ENCODE data around the gene COMMD7.
"Not testable (repeated sequence)": the region's sequence is repeated elsewhere in the genome, so short reads cannot be mapped to it uniquely, and the experiment has no call there.

The COMMD7 gene

DNA sequence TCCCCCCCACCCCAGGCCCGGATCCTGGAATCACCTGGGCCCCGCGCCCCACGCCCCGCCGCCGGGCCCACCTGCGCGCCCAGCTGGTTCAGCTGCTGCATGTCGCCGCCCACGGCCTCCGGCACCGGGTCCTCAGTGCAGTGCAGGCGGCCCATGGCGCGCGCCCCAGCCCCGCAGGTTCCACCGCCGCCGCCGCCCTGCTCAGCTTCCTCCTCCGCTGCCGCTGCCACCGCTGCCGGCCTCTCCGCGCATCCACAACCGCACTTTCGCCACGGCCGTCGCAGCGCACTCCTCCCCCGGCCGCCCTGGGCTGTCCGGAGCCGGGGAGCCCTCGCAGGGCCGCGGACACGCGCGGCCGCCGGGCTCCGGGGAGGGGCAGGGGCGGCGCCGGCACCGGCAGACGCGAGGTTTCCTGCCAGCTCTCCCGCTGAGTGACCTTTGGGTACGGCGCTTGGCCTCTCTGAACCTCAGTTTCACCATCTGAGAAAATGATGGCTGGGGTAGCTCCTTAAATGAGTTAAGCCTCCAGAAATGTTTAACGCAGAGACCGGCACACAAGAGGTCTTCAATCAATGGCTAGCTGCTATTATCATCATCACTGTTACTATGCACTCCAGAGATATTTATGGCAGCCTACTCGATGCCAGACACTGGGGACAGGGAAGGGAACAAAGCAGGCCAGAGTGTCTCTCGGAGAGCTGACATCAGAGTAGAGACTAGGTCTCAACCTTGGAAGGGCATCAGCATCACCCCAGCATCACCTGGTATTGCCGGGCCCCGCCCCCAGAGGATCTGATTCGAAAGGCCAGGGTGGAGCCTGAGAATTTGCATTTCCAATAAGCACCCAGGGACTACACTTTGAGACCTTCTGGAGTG lies at the start of gene COMMD7:
Gene COMMD7, minus strand, starts transcription at position 231 of the 876 bp plus-strand sequence. Its CDS starts 76 bp downstream, at position 155.
- DNase-seq: peak; percentile 30

DNA sequence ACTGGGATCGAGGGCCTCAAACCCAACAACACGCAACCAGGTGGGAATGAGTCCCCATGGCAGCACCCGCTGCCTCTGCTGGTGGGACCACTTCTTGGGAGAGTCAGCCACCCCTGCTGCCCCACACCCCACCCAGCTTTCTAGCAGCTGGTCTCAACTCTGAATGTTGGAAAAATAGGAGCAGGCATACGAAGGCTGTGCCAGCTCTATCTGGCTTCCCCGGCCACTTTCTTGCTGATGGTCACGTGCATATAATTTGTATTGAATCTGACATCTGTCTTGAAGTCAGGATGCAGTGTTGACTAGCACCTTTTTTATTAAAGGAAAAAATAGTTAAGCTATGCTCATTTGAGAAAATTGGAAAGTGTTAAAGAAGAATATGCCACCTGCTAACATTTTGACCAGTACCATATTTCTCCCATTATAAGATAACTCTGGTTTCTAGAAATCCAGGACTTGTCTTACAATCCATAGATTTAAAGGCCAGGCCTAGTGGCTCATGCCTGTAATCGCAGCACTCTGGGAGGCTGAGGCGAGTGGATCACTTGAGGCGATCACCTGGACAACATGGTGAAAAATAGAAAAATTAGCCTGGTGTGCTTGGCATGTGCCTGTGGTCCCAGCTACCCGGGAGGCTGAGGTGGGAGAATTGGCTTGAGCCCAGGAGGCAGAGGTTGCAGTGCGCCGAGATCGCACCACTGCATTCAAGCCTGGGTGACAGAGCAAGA lies 49.6 kb upstream of the COMMD7 start:
- no peak for DNase-seq

DNA sequence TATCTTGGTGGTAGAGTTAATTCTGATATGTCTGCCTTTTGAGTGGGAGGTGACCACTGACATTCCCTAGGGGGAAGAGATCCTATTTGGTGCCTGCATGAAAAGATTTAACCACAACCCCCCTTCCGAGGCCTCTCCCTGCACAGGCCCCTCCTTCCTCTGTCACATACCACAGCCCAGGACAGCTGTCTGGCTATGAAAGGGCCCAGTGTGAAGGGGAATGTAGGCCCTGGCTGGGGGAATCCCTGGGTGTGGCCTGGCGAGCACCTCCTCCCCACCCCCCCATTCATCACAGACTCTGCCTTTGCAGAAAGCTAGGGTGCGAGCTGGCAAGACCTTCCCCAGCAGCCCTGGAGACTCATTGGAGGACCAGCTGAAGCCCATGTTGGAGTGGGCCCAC lies 49.0 kb upstream of the COMMD7 start:
- DNase-seq: no peak

DNA sequence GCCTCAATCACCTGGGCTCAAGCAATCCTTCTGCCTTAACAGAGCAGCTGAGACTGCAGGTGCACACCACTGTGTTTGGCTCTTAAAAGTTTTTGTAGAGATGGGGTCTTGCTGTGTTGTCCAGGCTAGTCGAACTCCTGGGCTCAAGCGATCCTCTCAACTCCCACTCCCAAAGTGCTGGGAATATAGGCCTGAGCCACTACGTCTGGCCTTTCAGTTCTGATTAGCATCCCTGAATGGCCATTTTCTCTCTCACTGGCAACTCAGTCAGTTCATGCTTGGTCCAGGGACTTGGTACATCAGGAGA lies 47.4 kb upstream of the COMMD7 start:
- no peak for DNase-seq

DNA sequence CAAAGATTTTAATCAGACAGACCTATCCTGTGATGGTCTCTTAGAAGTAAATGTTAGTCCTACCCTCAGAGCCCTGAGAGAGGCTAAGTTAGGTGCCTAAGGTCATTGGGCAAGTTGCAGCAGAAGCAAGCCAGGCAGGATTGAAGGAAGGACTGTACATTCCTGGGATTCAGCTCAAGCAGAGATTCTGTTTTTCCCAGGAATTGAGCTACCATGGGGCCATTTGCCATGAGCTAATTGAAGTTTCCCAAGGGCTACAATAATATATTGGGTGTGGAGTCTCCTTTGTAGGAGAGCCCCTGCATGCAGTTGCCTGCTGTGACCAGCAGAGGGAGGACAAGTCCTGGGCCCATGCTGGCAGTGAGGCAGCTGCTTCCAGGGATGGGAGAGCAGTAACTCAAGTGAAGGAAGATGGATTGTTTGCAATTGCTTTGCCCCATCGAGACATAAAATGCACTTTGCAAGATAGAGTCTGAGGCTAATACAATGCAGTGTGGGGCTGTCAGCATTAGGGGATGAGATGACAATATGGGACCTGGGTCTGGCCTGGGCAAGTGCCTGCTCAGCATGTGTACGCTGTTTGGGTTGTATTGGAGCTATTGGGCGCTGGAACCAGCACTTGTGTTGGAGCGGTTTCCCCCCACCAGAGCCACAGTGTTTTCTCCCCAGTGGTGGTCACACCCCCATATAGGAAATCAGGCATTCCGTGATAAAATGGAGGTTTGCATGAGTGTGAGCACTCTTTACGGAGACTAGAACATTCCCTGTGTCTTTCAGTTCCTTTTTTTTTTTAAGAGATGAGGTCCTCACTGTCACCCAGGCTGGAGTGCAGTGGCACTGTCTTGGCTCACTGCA lies 46.9 kb upstream of the COMMD7 start:
- peak; percentile 15 for DNase-seq

DNA sequence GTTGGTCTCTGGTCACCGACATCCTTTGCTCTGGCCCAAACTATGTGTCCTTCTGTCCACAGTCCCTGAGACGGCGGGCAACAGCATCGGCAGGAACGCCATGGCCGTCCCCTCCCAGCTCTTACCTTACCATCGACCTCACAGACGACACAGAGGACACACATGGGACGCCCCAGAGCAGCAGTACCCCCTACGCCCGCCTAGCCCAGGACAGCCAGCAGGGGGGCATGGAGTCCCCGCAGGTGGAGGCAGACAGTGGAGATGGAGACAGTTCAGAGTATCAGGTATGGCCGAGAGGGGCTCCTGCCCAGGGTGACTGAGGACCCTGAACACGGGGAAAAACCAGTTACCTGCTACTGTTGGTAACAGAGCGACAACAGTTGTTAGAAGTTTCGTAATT lies 43.9 kb upstream of the COMMD7 start:
- DNase-seq: no peak

DNA sequence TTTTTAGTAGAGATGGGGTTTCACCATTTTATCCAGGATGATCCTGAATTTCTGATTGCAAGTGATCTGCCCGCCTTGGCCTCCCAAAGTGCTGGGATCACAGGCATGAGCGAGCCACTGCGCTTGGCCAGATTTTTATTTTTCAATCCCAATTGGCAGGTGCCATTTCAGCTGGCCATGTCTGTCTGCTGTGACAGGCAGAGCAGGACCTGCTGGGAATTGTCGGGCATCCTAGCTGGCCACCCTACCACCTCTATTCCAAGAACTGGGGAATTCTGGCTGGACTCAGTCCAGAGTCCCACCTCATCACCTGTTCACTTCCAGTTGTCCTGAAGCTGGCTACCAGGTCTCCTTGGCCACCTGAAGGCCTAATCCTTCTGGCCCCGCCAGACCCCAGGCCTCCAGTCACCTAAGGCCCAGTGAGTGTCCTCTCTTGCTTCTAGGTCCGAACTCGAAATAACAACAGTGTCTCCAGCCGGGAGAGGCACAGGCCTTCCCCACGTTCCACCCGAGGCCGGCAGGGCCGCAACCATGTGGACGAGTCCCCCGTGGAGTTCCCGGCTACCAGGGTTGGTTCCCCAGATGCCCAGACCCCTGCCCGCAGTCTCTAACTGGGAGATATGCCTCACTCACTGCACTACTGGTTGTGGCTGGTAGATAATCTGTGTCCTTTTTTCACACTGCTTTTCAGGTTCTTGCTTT lies 42.9 kb upstream of the COMMD7 start:
- DNase-seq: no peak

DNA sequence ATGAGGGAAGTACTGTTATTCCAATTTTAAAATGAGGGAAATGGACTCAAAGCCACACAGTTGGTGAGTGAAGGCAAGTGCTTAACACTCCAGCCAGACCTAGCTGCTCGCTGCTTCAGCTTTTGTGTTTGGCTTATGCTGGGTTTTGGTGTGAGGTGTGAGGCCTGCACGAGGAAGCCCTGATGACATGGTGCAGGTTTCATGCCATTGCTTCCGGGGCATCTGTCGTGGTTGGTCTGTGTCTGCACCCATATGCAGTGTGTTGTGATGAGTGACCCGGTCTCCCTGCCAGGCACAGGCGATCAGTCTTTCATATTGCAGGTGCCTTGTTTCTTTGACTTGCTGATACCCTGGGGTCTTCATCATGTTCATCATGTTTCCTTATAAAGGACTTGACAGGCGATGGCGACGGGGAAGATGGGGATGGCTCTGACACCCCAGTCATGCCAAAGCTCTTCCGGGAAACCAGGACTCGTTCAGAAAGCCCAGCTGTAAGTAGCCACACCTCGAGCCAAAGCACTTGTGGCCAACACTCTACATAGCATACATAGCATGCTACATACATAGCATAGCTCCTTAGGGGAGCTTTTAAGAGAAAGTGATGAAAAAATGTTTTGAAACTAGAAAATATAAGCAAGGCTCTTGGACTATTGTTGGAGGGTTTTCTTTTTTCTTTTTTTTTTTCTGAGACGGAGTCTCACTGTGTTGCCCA lies 41.3 kb upstream of the COMMD7 start:
- DNase-seq: no peak

DNA sequence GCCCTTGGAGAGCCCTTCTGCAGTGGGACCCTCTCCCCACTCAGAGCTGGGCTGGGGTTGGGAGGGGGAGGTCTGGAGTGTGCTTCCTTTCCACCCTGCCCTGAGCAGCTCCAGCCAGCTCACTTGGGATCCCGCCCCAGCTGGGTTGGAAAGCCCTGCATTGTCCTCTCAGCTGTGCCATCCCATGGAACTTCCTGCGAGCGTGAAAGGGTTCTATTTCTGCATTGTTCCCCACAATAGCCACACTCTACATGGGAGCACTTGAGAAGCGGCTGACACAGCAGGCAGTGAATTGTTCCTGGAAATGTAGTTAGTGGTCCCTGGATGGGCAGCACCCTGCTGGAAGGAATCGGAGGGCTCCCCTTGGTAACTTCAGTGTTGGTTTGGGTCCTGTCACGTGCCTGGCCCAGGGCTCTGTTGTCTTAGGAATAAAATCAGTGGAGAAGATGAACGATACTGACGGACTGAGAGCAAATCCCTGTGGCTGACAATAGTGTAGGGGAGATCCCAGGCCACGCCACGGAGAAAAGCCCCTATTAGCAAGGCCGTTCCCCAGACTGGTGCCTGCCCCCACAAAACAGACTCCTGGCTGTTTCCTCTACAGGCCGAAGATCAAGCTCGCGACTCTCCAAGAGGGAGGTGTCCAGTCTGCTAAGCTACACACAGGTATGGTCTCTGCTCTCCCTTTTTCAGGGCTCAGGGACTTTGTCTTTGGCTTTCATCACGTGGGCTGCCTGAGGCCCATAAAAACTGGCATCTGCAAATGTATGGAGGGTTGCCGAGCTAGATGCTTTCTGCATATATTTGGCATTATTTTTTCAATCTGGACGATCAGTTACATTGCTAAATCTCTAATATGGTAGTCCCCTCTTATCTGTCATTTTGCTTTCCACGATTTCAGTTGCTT lies 37.7 kb upstream of the COMMD7 start:
- no peak for DNase-seq

DNA sequence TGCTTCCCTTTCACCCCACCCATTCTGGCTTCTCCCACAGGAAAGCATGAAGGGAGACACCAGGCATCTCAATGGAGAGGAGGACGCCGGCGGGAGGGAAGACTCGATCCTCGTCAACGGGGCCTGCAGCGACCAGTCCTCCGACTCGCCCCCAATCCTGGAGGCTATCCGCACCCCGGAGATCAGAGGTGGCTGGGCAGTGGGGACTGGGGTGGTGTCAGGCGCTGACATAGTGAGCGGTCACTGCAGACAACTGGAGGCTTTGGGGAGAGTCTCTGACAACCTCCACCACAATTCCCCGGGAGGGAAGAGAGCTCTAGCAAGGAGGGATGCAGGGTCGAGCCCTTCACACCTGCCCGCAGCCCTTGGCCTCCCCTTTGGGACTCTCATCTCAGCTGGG lies 37.0 kb upstream of the COMMD7 start:
- no peak for DNase-seq

DNA sequence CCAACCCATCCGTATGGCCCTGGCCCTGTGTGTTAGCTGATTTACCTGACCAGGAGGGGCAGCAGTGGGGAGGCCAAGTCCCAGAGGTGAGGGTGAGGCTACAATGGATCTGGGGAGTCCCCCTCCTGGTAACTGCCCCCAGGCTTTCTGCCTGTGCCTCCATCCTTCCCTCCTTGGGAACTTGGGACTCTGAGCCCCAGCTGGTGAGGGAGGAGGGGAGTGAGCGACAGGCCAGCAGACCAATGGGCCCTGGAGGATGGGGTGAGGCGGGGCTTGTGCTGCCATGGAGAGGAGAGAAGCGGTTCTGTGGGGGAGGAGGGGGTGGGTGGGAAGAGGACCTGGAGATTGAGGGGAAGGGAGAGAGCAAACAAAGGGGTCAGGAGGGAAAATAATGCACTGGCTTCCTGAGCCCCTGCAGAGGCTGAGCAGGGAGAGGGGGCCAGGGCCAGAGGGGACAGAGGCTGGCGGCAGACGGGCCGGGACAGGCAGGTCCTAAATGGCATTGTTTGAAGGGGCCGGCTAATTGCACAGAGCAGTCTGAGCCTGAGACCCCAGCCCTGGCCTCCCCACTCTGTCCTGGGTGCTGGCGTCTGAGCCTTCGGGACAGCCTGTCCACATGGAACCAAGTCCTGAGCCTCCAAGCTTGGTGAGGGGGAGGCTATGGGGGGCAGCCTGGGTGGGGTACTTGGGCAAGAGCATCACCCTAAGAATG lies 36.4 kb upstream of the COMMD7 start:
- no peak for DNase-seq

DNA sequence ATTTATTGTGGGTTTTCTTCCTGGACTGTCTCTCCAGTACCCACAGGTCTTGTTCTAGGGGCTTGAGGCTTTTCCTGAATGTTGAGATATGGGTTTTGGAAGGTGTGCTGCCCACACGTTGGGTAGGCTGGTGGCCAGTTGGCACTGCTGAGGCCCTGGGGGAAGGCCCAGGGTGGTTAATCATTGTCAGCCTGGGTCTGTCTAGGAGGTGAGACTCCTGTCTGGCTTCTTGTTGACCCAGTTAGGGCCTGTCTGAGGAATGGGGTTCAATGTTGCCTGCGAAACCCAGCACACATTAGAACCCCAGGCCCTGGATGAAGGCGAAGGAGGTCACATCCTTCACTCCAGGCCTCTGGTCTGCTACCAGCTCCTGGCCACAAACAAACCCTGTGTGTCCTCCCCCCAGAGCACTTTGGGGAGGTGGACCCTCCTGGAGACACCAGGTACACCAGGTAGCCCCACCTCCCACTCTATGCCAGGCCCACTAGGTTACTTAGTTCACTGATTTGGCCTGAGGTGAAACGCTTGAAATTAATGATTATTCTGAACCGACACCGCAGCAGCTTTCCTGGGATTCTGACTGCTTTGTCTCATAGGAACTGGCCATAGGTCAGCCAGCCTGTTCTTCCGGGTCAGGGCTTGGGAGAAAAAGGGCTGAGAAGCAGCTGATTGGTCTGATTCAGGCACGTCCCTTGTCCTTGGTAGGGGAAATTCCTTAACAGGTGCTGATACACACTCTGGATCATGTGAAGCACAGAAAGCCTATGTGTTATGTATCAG lies 34.1 kb upstream of the COMMD7 start:
- no peak for DNase-seq

DNA sequence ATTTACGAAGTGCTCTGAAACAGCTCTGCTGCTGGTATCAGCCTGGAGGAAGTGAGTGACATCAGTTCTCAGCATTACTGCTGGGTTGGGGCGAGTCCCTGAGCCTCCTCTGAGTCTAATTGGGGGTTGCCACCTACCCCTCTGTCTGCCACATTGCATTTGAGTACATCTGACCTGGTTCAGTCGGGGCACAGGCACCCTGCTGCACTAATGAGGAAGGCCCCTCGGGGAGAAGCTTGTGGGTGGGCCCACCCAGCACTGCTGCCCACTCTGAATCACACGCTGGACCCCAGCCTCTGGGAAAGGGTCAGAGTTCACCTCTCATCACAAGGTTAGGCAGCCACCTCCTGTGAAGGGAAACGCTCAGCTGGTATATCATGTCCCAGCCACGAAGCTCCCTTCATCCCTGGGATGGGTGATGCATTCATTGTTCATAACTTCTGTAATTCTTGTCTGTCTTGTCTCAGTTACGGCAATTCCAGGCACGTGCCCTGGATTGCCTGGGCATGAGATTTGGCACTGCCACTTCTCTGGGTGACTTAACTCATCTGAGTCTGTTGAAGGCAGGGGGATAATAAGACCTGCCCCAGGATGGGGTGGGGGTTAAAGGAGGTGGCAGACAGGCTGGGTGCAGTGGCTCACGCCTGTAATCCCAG lies 32.2 kb upstream of the COMMD7 start:
- no peak for DNase-seq

DNA sequence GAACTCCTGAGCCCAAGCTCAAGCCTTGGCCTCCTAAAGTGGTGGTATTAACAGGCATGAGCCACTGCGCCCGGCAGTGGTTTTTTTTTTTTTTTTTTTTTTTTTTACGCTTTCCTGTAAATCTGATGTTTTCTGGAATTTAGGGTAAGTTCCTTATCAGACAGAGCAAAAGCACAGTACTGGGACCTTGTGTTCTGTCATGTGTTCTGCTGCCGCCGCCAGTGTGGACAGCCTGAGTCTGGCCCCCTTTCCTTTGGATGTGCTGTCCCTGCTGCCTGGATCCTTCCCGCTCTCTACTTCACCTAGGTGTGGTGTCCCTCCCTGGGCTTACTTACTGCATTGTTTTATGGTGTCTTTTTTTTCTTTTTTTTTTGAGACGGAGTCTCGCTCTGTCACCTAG lies 30.6 kb upstream of the COMMD7 start:
- no peak for DNase-seq

DNA sequence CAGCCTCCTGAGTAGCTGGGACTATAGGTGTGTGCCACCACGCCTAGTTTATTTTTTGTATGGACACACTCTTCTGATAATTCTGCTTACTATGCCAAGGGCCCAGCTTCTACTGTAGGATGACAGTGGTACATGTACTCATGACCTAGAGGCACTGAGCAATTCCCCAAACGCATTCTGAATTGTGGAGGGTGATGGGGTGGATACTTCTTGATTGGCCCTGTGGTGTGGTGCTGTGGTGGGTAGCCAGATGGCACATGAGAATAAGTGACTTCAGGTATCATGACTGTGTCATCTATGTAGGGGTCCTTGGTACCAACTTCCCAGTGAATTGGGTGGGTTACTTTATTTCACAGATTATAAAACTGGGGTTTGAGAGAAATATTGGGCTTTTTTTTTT lies 30.0 kb upstream of the COMMD7 start:
- DNase-seq: no peak

DNA sequence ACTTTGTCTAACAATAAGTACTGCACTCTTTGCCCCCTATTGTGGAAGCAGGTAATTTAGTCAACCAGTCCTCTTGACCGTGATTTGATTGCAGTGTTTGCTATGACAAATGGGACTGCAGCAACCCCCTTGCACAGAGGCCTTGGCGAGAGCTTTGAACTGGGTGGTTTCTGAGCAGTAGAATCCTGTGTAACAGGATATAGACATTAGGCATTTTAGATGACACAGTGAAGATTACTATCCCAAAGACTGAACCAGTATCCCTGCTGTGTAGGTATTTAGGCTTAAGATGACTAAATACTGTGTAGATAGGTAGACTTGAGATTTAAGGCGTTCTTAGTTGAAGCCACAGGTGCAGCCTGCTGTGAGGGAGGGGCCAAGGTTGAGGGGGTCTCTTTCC lies 28.8 kb upstream of the COMMD7 start:
- DNase-seq: no peak

DNA sequence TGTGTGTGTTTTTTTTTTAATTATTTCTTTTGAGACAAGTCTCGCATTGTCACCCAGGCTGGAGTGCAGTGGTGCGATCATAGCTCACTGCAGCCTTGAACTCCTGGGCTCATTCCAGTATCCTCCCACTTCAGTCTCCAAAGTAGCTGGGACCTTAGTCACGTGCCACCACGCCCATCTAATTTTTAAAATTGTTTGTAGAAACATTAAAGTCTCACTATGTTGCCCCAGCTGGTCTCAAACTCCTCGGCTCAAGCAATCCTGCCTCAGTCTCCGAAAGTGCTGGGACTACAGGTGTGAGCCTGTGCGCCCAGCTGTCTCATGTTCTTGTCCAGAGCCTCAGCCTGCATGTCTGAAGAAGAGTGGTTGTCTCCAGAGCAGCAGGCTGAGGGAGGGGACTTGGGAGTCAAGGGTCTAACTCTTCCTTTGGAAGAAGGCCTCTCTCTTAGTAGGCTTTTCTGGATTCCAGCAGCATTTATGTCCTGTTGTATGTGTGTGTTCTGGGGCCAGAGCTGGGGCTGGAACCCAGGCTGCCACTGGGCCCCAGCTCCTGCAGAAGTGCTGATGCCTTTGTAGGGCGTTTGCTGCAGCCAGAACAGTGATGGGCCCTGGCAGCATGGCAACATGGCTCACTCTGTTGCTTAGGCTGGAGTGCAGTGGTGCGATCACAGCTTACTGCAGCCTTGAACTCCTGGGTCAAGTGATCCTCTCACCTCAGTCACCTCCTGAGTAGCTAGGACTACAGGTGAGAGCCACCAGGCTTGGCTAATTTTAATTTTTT lies 24.3 kb upstream of the COMMD7 start:
- no peak for DNase-seq

DNA sequence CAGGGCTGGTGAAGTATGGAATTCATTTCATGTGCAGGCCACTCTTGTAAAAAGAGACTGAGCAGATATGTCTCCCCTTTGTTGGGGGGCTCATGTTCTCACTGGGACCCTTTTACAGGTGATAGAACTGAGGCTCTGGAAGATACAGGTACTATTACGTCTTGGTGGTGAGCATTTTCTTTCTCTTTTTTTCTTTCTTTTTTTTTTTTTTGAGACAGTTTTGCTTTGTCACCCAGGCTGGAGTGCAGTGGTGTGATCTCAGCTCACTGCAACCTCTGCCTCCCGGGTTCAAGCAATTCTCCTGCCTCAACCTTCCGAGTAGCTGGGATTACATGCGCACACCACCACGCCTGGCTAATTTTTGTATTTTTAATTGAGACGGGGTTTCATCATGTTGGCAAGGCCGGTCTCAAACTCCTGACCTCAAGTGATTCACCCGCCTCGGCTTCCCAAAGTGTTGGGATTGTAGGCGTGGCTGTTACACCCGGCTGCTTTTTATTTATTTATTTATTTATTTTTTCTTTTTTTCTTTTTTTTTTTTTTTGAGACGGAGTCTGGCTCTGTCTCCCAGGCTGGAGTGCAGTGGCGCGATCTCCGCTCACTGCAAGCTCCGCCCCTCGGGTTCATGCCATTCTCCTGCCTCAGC lies 22.1 kb upstream of the COMMD7 start:
- not testable (repeated sequence) for DNase-seq
